ENCODE measurements around the gene CCDC85B. TPM values are rescaled to one million over a fixed set of nuclear protein-coding genes. Genes with fewer than 3 reads are reported as not detected.

Gene CCDC85B
- total RNA-seq, 2 experiments from 2014 or later, result 25.5 to 45.0 TPM

- no peak for DNase-seq
- ChIA-PET CTCF (interaction anchor here (0.9 kb wide), 1 partner anchor 69 kb away, joined by 4 read pairs; no protein-coding TSS in a partner anchor), POLR2A (no interaction called here)
- intact Hi-C loops (cut with DNase I, micrococcal nuclease), result no loop called here
- H3K27me3 Mint-ChIP-seq, result no peaks in the 10 kb centered on the region
- peak overlapping the region; percentile 91 for H3K4me3 Mint-ChIP-seq
- H3K27ac Mint-ChIP-seq, result peak overlapping the region; percentile 88
- peaks cover 30% of the 10 kb centered on the region for H3K4me1 Mint-ChIP-seq
- ATAC-seq, result no peak
- no peaks in the 10 kb centered on the region for H3K9me3 Mint-ChIP-seq (ENCODE audit: low read depth)
- H3K36me3 Mint-ChIP-seq (ENCODE audit: low read depth), result peaks cover 15% of the 10 kb centered on the region
These were observed 29.9 kb downstream of the CCDC85B start for GRCh38 chr11:65920372-65920802.

- Mint-ChIP-seq H3K4me3 (peak overlapping the region; percentile 91), H3K9me3 (ENCODE audit: low read depth) (no peaks in the 10 kb centered on the region), H3K27ac (no peak overlapping the region), H3K4me1 (peaks cover 28% of the 10 kb centered on the region), H3K36me3 (ENCODE audit: low read depth) (peaks cover 15% of the 10 kb centered on the region), H3K27me3 (no peaks in the 10 kb centered on the region)
- ChIA-PET CTCF (interaction anchor here (0.6 to 0.8 kb wide), 3 partner anchors 34 to 54 kb away, joined by 3 to 4 read pairs (median 3); no protein-coding TSS in a partner anchor), POLR2A (no interaction called here)
- DNase-seq (no peak), ATAC-seq (no peak)
- intact Hi-C loops (cut with DNase I, micrococcal nuclease), result no loop called here
These were observed 30.6 kb downstream of the CCDC85B start for GRCh38 chr11:65921033-65921555.

GRCh38 chr11:65921876-65922275 is 31.4 kb downstream of the CCDC85B start:
- Mint-ChIP-seq H3K36me3 (ENCODE audit: low read depth) (peaks cover 15% of the 10 kb centered on the region), H3K27ac (peak overlapping the region; percentile 12), H3K4me1 (peaks cover 20% of the 10 kb centered on the region), H3K9me3 (ENCODE audit: low read depth) (no peaks in the 10 kb centered on the region), H3K27me3 (no peaks in the 10 kb centered on the region), H3K4me3 (no peak overlapping the region)
- ATAC-seq, result no peak
- CTCF ChIA-PET, result interaction anchor here (0.7 to 0.8 kb wide), 2 partner anchors 37 to 53 kb away, joined by 3 to 4 read pairs; no protein-coding TSS in a partner anchor
- POLR2A ChIA-PET, result interaction anchor here (0.6 kb wide), 1 partner anchor 37 kb away, joined by 3 read pairs; no protein-coding TSS in a partner anchor
- no peak for DNase-seq
- intact Hi-C loops (cut with DNase I, micrococcal nuclease), result no loop called here

GRCh38 chr11:65922565-65922964 is 32.1 kb downstream of the CCDC85B start:
- H3K9me3 Mint-ChIP-seq (ENCODE audit: low read depth), result no peaks in the 10 kb centered on the region
- DNase-seq, result no peak
- ATAC-seq, result no peak
- no peak overlapping the region for H3K4me3 Mint-ChIP-seq
- ChIA-PET CTCF (interaction anchor here (1.3 to 2.1 kb wide), 2 partner anchors 32 to 38 kb away, joined by 5 to 8 read pairs; partner anchors contain the start of gene CCDC85B), POLR2A (interaction anchor here (0.6 kb wide), 1 partner anchor 44 kb away, joined by 5 read pairs; no protein-coding TSS in a partner anchor)
- H3K27me3 Mint-ChIP-seq, result no peaks in the 10 kb centered on the region
- peaks cover 20% of the 10 kb centered on the region for H3K4me1 Mint-ChIP-seq
- H3K36me3 Mint-ChIP-seq (ENCODE audit: low read depth), result peaks cover 15% of the 10 kb centered on the region
- intact Hi-C loops (cut with DNase I, micrococcal nuclease), result no loop called here
- H3K27ac Mint-ChIP-seq, result peak overlapping the region; percentile 12

GRCh38 chr11:65925397-65925796 is 34.9 kb downstream of the CCDC85B start:
- intact Hi-C loops (cut with DNase I, micrococcal nuclease), result no loop called here
- Mint-ChIP-seq H3K4me3 (no peak overlapping the region), H3K9me3 (ENCODE audit: low read depth) (no peaks in the 10 kb centered on the region), H3K36me3 (ENCODE audit: low read depth) (peaks cover 14% of the 10 kb centered on the region), H3K27ac (peak overlapping the region; percentile 47), H3K27me3 (no peaks in the 10 kb centered on the region), H3K4me1 (peaks cover 33% of the 10 kb centered on the region)
- ATAC-seq (no peak), DNase-seq (no peak)
- ChIA-PET POLR2A (interaction anchor here (0.6 kb wide), 1 partner anchor 35 kb away, joined by 3 read pairs; no protein-coding TSS in a partner anchor), CTCF (interaction anchor here (0.6 to 1.4 kb wide), 4 partner anchors 26 to 548 kb away, joined by 3 to 5 read pairs (median 3); partner anchors contain the start of gene FIBP)

- Mint-ChIP-seq H3K36me3 (ENCODE audit: low read depth) (peaks cover 2% of the 10 kb centered on the region), H3K4me1 (peaks cover 26% of the 10 kb centered on the region), H3K27ac (peak overlapping the region; percentile 96), H3K4me3 (peak overlapping the region; percentile 65), H3K9me3 (ENCODE audit: low read depth) (no peaks in the 10 kb centered on the region), H3K27me3 (no peaks in the 10 kb centered on the region)
- intact Hi-C loops (cut with DNase I, micrococcal nuclease), result loop anchor here (1.0 to 2.0 kb wide), 4 partner anchors 9 to 69 kb away; partner anchors contain the start of genes C11orf68 (in 2 of the 2), DRAP1 (in 2 of the 2), CFL1 (in 1 of the 2) and FIBP (in 1 of the 2)
- peak; percentile 94 for ATAC-seq
- peak; percentile 88 for DNase-seq
- POLR2A ChIA-PET, result no interaction called here
- CTCF ChIA-PET, result interaction anchor here (0.7 to 2.3 kb wide), 2 partner anchors 38 to 314 kb away, joined by 5 to 13 read pairs; partner anchors contain the start of gene CCDC85B
These were observed 37.5 kb downstream of the CCDC85B start for GRCh38 chr11:65927904-65928397.

GRCh38 chr11:65928667-65929066 is 38.2 kb downstream of the CCDC85B start:
- Mint-ChIP-seq H3K9me3 (ENCODE audit: low read depth) (no peaks in the 10 kb centered on the region), H3K27me3 (no peaks in the 10 kb centered on the region), H3K4me1 (peaks cover 26% of the 10 kb centered on the region), H3K36me3 (ENCODE audit: low read depth) (peaks cover 1% of the 10 kb centered on the region), H3K27ac (peak overlapping the region; percentile 96), H3K4me3 (peak overlapping the region; percentile 65)
- no peak for DNase-seq
- intact Hi-C loops (cut with DNase I, micrococcal nuclease), result loop anchor here (1.0 to 2.0 kb wide), 4 partner anchors 9 to 70 kb away; partner anchors contain the start of genes C11orf68 (in 2 of the 2), DRAP1 (in 2 of the 2), CFL1 (in 1 of the 2) and FIBP (in 1 of the 2)
- peak; percentile 16 for ATAC-seq
- ChIA-PET POLR2A (no interaction called here), CTCF (interaction anchor here (0.7 to 2.3 kb wide), 2 partner anchors 38 to 313 kb away, joined by 5 to 13 read pairs; partner anchors contain the start of gene CCDC85B)

DNA sequence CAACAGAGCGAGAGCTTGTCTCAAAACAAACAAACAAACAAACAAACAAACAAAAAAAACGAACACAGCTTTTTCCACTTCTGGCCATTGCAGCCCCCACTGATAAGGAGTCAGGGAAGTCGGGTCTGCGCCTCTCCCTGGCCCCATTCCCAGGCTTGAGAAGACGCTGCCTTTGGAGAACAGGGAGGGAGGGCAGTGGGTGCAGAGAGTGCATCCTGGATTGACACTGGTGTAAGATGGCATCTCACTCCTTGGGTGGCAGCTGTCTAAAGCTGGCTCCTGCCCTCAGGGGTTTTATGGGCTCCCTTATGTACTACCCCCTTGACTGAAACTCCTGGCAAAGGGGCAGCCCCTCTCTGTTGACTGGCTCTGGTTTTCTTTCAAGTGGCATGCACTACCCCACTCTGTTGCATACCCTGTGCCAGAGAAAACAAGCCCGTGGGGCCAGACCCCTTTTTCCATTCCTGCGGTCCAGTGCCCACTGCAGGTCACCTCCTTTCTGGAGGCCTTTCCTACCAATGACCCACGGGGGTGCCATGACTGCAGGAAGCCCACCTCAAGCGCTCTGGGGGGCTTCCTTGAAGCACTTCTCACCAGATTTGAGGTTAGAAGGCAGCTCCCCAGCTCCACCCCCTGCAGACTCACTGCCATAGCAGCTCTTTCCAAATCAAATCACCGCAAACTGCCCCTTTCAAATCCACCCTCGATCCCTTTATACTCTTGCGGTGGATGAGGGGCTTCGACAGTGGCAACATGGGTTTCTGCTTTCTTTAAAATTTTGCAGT is 41.5 kb downstream of the CCDC85B start:
- CTCF ChIA-PET, result interaction anchor here (0.5 to 1.7 kb wide), 3 partner anchors 12 to 329 kb away, joined by 3 to 5 read pairs (median 3); no protein-coding TSS in a partner anchor
- POLR2A ChIA-PET, result no interaction called here

DNA sequence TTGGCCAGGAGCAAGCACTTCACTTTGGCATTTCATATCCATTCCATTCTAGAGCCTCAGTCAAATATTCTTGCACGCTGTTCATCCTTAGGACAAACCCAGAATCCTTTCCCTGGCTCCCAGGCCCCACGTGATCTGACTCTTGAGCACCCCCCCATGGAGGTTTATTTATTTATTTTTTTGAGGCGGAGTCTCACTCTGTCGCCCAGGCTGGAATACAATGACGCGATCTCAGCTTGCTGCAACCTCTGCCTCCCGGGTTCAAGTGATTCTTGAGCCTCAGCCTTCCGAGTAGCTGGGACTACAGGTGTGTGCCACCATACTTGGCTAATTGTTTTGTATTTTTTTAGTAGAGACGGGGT is 42.1 kb downstream of the CCDC85B start:
- intact Hi-C loops (cut with DNase I, micrococcal nuclease), result no loop called here
- peaks cover 22% of the 10 kb centered on the region for H3K4me1 Mint-ChIP-seq
- no peaks in the 10 kb centered on the region for H3K36me3 Mint-ChIP-seq (ENCODE audit: low read depth)
- DNase-seq, result no peak
- H3K27ac Mint-ChIP-seq, result no peak overlapping the region
- CTCF ChIA-PET, result interaction anchor here (0.7 to 1.7 kb wide), 3 partner anchors 13 to 73 kb away, joined by 4 to 5 read pairs (median 4); no protein-coding TSS in a partner anchor
- no peak overlapping the region for H3K4me3 Mint-ChIP-seq
- no peaks in the 10 kb centered on the region for H3K27me3 Mint-ChIP-seq
- POLR2A ChIA-PET, result no interaction called here
- no peaks in the 10 kb centered on the region for H3K9me3 Mint-ChIP-seq (ENCODE audit: low read depth)
- ATAC-seq, result no peak

More for the DNA sequence above, 41.5 kb downstream of the CCDC85B start:
- intact Hi-C loops (cut with DNase I, micrococcal nuclease), result no loop called here
- Mint-ChIP-seq H3K27ac (no peak overlapping the region), H3K27me3 (no peaks in the 10 kb centered on the region), H3K9me3 (ENCODE audit: low read depth) (no peaks in the 10 kb centered on the region), H3K4me3 (no peak overlapping the region), H3K36me3 (ENCODE audit: low read depth) (no peaks in the 10 kb centered on the region), H3K4me1 (peaks cover 26% of the 10 kb centered on the region)
- DNase-seq (no peak), ATAC-seq (no peak)

DNA sequence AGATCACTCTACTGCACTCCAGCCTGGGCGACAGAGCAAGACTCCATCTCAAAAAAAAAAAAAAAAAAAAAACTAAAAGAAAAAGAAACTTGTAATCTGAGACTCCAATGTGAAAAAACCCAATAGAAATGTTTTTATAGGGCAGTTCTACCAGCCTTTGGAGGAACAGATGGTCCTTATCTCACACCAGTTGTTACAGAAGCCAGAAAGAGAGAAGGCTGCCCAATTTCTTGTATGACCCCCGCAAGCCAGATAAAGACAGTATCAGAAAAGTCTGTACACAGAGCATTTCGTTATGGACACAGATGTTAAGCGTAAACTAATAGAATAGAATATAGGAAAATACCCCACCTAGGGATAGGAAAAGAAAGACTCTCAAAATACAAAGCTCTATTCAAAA is 43.5 kb downstream of the CCDC85B start:
- no peaks in the 10 kb centered on the region for H3K27me3 Mint-ChIP-seq
- no peaks in the 10 kb centered on the region for H3K9me3 Mint-ChIP-seq (ENCODE audit: low read depth)
- H3K27ac Mint-ChIP-seq, result no peak overlapping the region
- H3K4me1 Mint-ChIP-seq, result peaks cover 7% of the 10 kb centered on the region
- ATAC-seq, result no peak
- ChIA-PET POLR2A (no interaction called here), CTCF (interaction anchor here (1.7 kb wide), 1 partner anchor 74 kb away, joined by 5 read pairs; no protein-coding TSS in a partner anchor)
- H3K36me3 Mint-ChIP-seq (ENCODE audit: low read depth), result no peaks in the 10 kb centered on the region
- no peak overlapping the region for H3K4me3 Mint-ChIP-seq
- intact Hi-C loops (cut with DNase I, micrococcal nuclease), result no loop called here
- DNase-seq, result no peak

DNA sequence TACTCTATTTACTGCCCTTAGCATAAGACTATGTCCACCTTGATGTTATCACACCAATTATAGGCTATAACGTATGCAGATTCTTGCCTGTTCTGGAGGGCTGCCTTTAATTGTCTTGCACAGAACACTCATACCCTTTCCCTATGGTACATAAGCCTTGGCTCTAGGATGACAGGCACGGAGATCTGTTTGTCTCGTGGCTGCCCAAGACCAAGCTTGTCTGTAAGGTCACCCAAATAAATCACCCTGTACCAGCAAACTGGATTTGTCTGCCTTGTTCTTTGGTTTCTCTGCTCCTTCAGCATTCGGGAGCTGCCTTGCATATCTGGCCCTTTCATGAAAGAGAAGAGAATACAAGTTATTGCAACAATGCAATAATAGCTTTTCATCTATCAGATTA is 47.3 kb downstream of the CCDC85B start:
- POLR2A ChIA-PET, result no interaction called here

More for the DNA sequence above, 47.3 kb downstream of the CCDC85B start:
- DNase-seq (no peak), ATAC-seq (no peak)
- Mint-ChIP-seq H3K9me3 (ENCODE audit: low read depth) (no peaks in the 10 kb centered on the region), H3K27ac (no peak overlapping the region), H3K4me1 (peaks cover 9% of the 10 kb centered on the region), H3K36me3 (ENCODE audit: low read depth) (no peaks in the 10 kb centered on the region), H3K27me3 (no peaks in the 10 kb centered on the region), H3K4me3 (no peak overlapping the region)
- intact Hi-C loops (cut with DNase I, micrococcal nuclease), result no loop called here
- CTCF ChIA-PET, result interaction anchor here (0.6 kb wide), 2 partner anchors 21 to 161 kb away, joined by 3 read pairs; no protein-coding TSS in a partner anchor
